ENCODE measurements around the gene APOL2. TPM values are rescaled to one million over a fixed set of nuclear protein-coding genes. Genes with fewer than 3 reads are reported as not detected.

APOL2 gene
- total RNA-seq, 1 experiment from 2014 or later: 9.9 TPM

- ChIA-PET POLR2A (no interaction called here), RAD21 (ENCODE audit: low non-redundant PET in 1 of 2, low total read pairs in 2 of 2, uncharacterized antibody in 2 of 2, unreplicated experiment in 2 of 2) (no interaction called here), CTCF (interaction anchor here (1.3 kb wide), 1 partner anchor 10 kb away, joined by 3 read pairs; no protein-coding TSS in a partner anchor)
- H3K27ac ChIP-seq (ENCODE audit: low read depth, low read length): no peak overlapping the region
- DNase-seq (ENCODE audit: low read depth, low spot score) (no peak), ATAC-seq (no peak)
- no peak overlapping the region for H2AFZ ChIP-seq (ENCODE audit: low read depth, low read length, poor library complexity, severe bottlenecking)
- no peak overlapping the region for H3K4me2 ChIP-seq (ENCODE audit: low read length)
- no peaks in the 10 kb centered on the region for H4K20me1 ChIP-seq (ENCODE audit: insufficient read depth)
- no peak overlapping the region for H3K4me3 ChIP-seq (replicated peaks in 1 of 2; ENCODE audit: low read depth in 1 of 2, low read length in 2 of 2)
- no peaks in the 10 kb centered on the region for H3K79me2 ChIP-seq (ENCODE audit: insufficient read depth, low read length)
- no peaks in the 10 kb centered on the region for H3K9me2 ChIP-seq (ENCODE audit: insufficient read depth)
- intact Hi-C loops (cut with micrococcal nuclease): no loop called here
- no peak overlapping the region for H3K9ac ChIP-seq (ENCODE audit: low read length)
- H3K27me3 ChIP-seq (ENCODE audit: insufficient read depth, low read length): peaks cover 3% of the 10 kb centered on the region; the same call in 1 of the 2 replicates
- H3K9me3 ChIP-seq (ENCODE audit: control insufficient read depth in 1 of 2, insufficient read depth in 1 of 2, low read depth in 1 of 2, low read length in 2 of 2): no peaks in the 10 kb centered on the region
- no peaks in the 10 kb centered on the region for H3K4me1 ChIP-seq (ENCODE audit: control insufficient read depth in 1 of 2, insufficient read depth in 2 of 2, low read length in 2 of 2)
- H3K36me3 ChIP-seq (ENCODE audit: control insufficient read depth in 1 of 2, insufficient read depth in 2 of 2, low read length in 2 of 2): no peaks in the 10 kb centered on the region
- BruUV-seq (replicated peaks): no TSS peak
- TF ChIP-seq REST (IDR thresholded peaks at IDR 0.05; ENCODE audit: low read depth) (no peak), CBX3 (IDR thresholded peaks at IDR 0.05; ENCODE audit: low read depth) (no peak)
Measured at GRCh38 chr22:36184433-36185025, 54.8 kb downstream of the APOL2 start.

- ChIA-PET POLR2A (no interaction called here), CTCF (interaction anchor here (1.3 to 1.4 kb wide), 2 partner anchors 11 to 12 kb away, joined by 3 read pairs; no protein-coding TSS in a partner anchor), RAD21 (ENCODE audit: low non-redundant PET in 1 of 2, low total read pairs in 2 of 2, uncharacterized antibody in 2 of 2, unreplicated experiment in 2 of 2) (no interaction called here)
- no peak overlapping the region for H3K4me3 ChIP-seq (replicated peaks in 1 of 2; ENCODE audit: low read depth in 1 of 2, low read length in 2 of 2)
- intact Hi-C loops (cut with micrococcal nuclease): no loop called here
- H3K36me3 ChIP-seq (ENCODE audit: control insufficient read depth in 1 of 2, insufficient read depth in 2 of 2, low read length in 2 of 2): no peaks in the 10 kb centered on the region
- no peaks in the 10 kb centered on the region for H3K79me2 ChIP-seq (ENCODE audit: insufficient read depth, low read length)
- H3K9me3 ChIP-seq (ENCODE audit: control insufficient read depth in 1 of 2, insufficient read depth in 1 of 2, low read depth in 1 of 2, low read length in 2 of 2): no peaks in the 10 kb centered on the region
- no peak overlapping the region for H3K9ac ChIP-seq (ENCODE audit: low read length)
- H2AFZ ChIP-seq (ENCODE audit: low read depth, low read length, poor library complexity, severe bottlenecking): no peak overlapping the region
- no peaks in the 10 kb centered on the region for H3K9me2 ChIP-seq (ENCODE audit: insufficient read depth)
- no peaks in the 10 kb centered on the region for H3K4me1 ChIP-seq (ENCODE audit: control insufficient read depth in 1 of 2, insufficient read depth in 2 of 2, low read length in 2 of 2)
- TF ChIP-seq ZNF274 (IDR thresholded peaks at IDR 0.05; ENCODE audit: low read depth, low read length) (no peak), CTCF (IDR thresholded peaks at IDR 0.05 in 2 of 3, conservative IDR thresholded peaks at IDR 0.05 in 1 of 3; ENCODE audit: borderline replicate concordance in 1 of 3, insufficient read depth in 1 of 3, low read depth in 2 of 3, low read length in 2 of 3) (no peak), ELF1 (IDR thresholded peaks at IDR 0.05; ENCODE audit: borderline replicate concordance, low read depth) (no peak), YY1 (IDR thresholded peaks at IDR 0.05; ENCODE audit: extremely low read depth, insufficient replicate concordance, low read depth, low read length) (no peak)
- no peak overlapping the region for H3K27ac ChIP-seq (ENCODE audit: low read depth, low read length)
- DNase-seq (ENCODE audit: low read depth, low spot score) (no peak), ATAC-seq (no peak)
- BruUV-seq (replicated peaks): no TSS peak
- peaks cover 3% of the 10 kb centered on the region; the same call in 1 of the 2 replicates for H3K27me3 ChIP-seq (ENCODE audit: insufficient read depth, low read length)
- no peak overlapping the region for H3K4me2 ChIP-seq (ENCODE audit: low read length)
- no peaks in the 10 kb centered on the region for H4K20me1 ChIP-seq (ENCODE audit: insufficient read depth)
Measured at GRCh38 chr22:36183446-36183845, 55.9 kb downstream of the APOL2 start.

Measured in HCT116 (cell line).